H9 (cell line): Measurements from ENCODE around the gene AKAP12. TPM values are rescaled to one million over a fixed set of nuclear protein-coding genes. Genes with fewer than 3 reads are reported as not detected.

ENCODE experiments used
- DNase-seq: peaks from one replicate; pipeline ENCODE4 v3.0.0-alpha.2; 2017
- H2AFZ ChIP-seq: one replicate; pipeline ENCODE4 v1.6.1; 2013; ENCODE audit warnings: mild to moderate bottlenecking, low read length, control low read depth, moderate library complexity
- H2AK5ac ChIP-seq: 2 replicates; pipeline ENCODE4 v1.6.1; 2013; ENCODE audit warnings: low read length, control low read depth, mixed read lengths; ENCODE audit not compliant: insufficient read length
- H2BK120ac ChIP-seq: one replicate; pipeline ENCODE4 v1.6.1; 2013; ENCODE audit warnings: low read depth, mild to moderate bottlenecking, low read length, control low read depth, inconsistent platforms; ENCODE audit not compliant: poor library complexity, severe bottlenecking
- H2BK12ac ChIP-seq: 2 replicates; pipeline ENCODE4 v1.6.1; 2013; ENCODE audit warnings: low read length, control low read depth, mixed read lengths, low read depth; ENCODE audit not compliant: insufficient read length
- H2BK15ac ChIP-seq: 2 replicates; pipeline ENCODE4 v1.6.1; 2013; ENCODE audit warnings: low read depth, low read length, control low read depth
- H2BK20ac ChIP-seq: one replicate; pipeline ENCODE4 v1.6.1; 2013; ENCODE audit warnings: low read depth, mild to moderate bottlenecking, low read length, control low read depth, inconsistent platforms; ENCODE audit not compliant: poor library complexity, severe bottlenecking
- H2BK5ac ChIP-seq: 2 replicates; pipeline ENCODE4 v1.6.1; 2013; ENCODE audit warnings: low read length, control low read depth, mixed read lengths; ENCODE audit not compliant: insufficient read length
- H3K14ac ChIP-seq: 2 replicates; pipeline ENCODE4 v1.6.1; 2013; ENCODE audit warnings: low read length, control low read depth; ENCODE audit not compliant: insufficient read depth
- H3K18ac ChIP-seq: 2 replicates; pipeline ENCODE4 v1.6.1; 2013; ENCODE audit warnings: low read depth, mild to moderate bottlenecking, mixed read lengths, low read length, control low read depth; ENCODE audit not compliant: insufficient read length
- H3K23ac ChIP-seq: 2 replicates; pipeline ENCODE4 v1.6.1; 2013; ENCODE audit warnings: low read length, control low read depth, mixed read lengths, low read depth; ENCODE audit not compliant: insufficient read length
- H3K23me2 ChIP-seq: 2 replicates; pipeline ENCODE4 v1.6.1; 2013; ENCODE audit warnings: low read depth, mild to moderate bottlenecking, mixed read lengths, low read length, control low read depth; ENCODE audit not compliant: insufficient read length, poor library complexity, severe bottlenecking
- H3K27ac ChIP-seq: 2 replicates; pipeline ENCODE4 v1.5.1; 2013; ENCODE audit warnings: low read length, control low read depth, mixed read lengths, low read depth; ENCODE audit not compliant: insufficient read length
- H3K27me3 ChIP-seq: 2 replicates; pipeline ENCODE4 v1.6.1; 2013; ENCODE audit warnings: low read length, control low read depth, inconsistent platforms; ENCODE audit not compliant: insufficient read depth
- H3K4ac ChIP-seq: 2 replicates; pipeline ENCODE4 v1.6.1; 2013; ENCODE audit warnings: low read depth, mild to moderate bottlenecking, control low read depth, inconsistent platforms, low read length, moderate library complexity
- H3K4me1 ChIP-seq: 2 replicates; pipeline ENCODE4 v1.6.1; 2013; ENCODE audit warnings: low read length, control low read depth, inconsistent platforms; ENCODE audit not compliant: insufficient read depth
- H3K4me2 ChIP-seq: 2 replicates; pipeline ENCODE4 v1.6.1; 2013; ENCODE audit warnings: low read length, control low read depth, mixed read lengths; ENCODE audit not compliant: insufficient read length, insufficient read depth
- H3K56ac ChIP-seq: 2 replicates; pipeline ENCODE4 v1.6.1; 2013; ENCODE audit warnings: low read depth, mild to moderate bottlenecking, mixed read lengths, low read length, control low read depth; ENCODE audit not compliant: insufficient read length
- H3K79me1 ChIP-seq: 2 replicates; pipeline ENCODE4 v1.6.1; 2013; ENCODE audit warnings: low read depth, mild to moderate bottlenecking, moderate library complexity, low read length, control low read depth, inconsistent platforms; ENCODE audit not compliant: insufficient read depth, poor library complexity, severe bottlenecking
- H3K79me2 ChIP-seq: 2 replicates; pipeline ENCODE4 v1.6.1; 2013; ENCODE audit warnings: low read length, control low read depth, inconsistent platforms; ENCODE audit not compliant: insufficient read depth
- H3K9ac ChIP-seq: 2 replicates; pipeline ENCODE4 v1.6.1; 2013; ENCODE audit warnings: low read length, control low read depth, mixed read lengths; ENCODE audit not compliant: insufficient read length; ENCODE audit errors: extremely low read depth
- H3K9me3 ChIP-seq: one replicate; pipeline ENCODE4 v1.6.1; 2013; ENCODE audit warnings: low read depth, low read length, inconsistent platforms; ENCODE audit not compliant: control insufficient read depth
- H3T11ph ChIP-seq: one replicate; pipeline ENCODE4 v1.6.1; 2013; ENCODE audit warnings: mild to moderate bottlenecking, low read length, control low read depth, inconsistent platforms
- H4K20me1 ChIP-seq: one replicate; pipeline ENCODE4 v1.6.1; 2013; ENCODE audit not compliant: control insufficient read depth, insufficient read length, insufficient read depth
- H4K5ac ChIP-seq: 2 replicates; pipeline ENCODE4 v1.6.1; 2013; ENCODE audit warnings: low read depth, mild to moderate bottlenecking, mixed read lengths, low read length, control low read depth; ENCODE audit not compliant: insufficient read length
- H4K8ac ChIP-seq: replicated peaks from 2 replicates; pipeline ENCODE4 v1.6.1; 2013; ENCODE audit warnings: low read length, control low read depth, mixed read lengths, low read depth; ENCODE audit not compliant: insufficient read length
- H4K91ac ChIP-seq: 2 replicates; pipeline ENCODE4 v1.6.1; 2013; ENCODE audit warnings: low read depth, mild to moderate bottlenecking, moderate library complexity, mixed read lengths, low read length, control low read depth; ENCODE audit not compliant: insufficient read length
- H3K27ac Mint-ChIP-seq, 3 experiments: 2 replicates in 2 of 3; 3 replicates in 1 of 3; pipeline ENCODE4 v1.8.0; 2020 to 2021; ENCODE audit warnings: mixed read lengths in 3 of 3, mild to moderate bottlenecking in 1 of 3, moderate library complexity in 1 of 3
- H3K27me3 Mint-ChIP-seq: 2 replicates; pipeline ENCODE4 v1.8.0; 2021; ENCODE audit warnings: low read depth, mild to moderate bottlenecking, moderate library complexity, mixed read lengths
- H3K36me3 Mint-ChIP-seq, 3 experiments: 2 replicates in 2 of 3; 3 replicates in 1 of 3; pipeline ENCODE4 v1.8.0; 2020 to 2021; ENCODE audit warnings: low read depth in 3 of 3, mixed read lengths in 3 of 3; ENCODE audit not compliant: insufficient read depth in 1 of 3
- H3K4me1 Mint-ChIP-seq, 2 experiments: 2 replicates each; pipeline ENCODE4 v1.8.0; 2020; ENCODE audit warnings: mixed read lengths in 2 of 2
- H3K4me3 Mint-ChIP-seq, 2 experiments: 2 replicates in 1 of 2; 3 replicates in 1 of 2; pipeline ENCODE4 v1.8.0; 2020 to 2021; ENCODE audit warnings: mild to moderate bottlenecking in 2 of 2, mixed read lengths in 2 of 2, moderate library complexity in 1 of 2
- H3K9me3 Mint-ChIP-seq, 2 experiments: 2 replicates in 1 of 2; 3 replicates in 1 of 2; pipeline ENCODE4 v1.8.0; 2020; ENCODE audit warnings: mild to moderate bottlenecking in 2 of 2, mixed read lengths in 2 of 2, moderate library complexity in 1 of 2
- WGBS: extraction: QIAGEN DNeasy Blood & Tissue Kit; methylation state at CpG from one replicate; pipeline ENCODE4 v1.1.7; 2013; ENCODE audit warnings: missing lambda C conversion rate, low lambda C conversion rate, mixed read lengths; ENCODE audit not compliant: insufficient read length; ENCODE audit errors: extremely low coverage; 5-methylcytosine and 5-hydroxymethylcytosine counted together
- total RNA-seq: library from RNA; stranded (reverse); gene quantifications from 2 replicates; pipeline ENCODE4 v1.2.1, GENCODE V29; 2021
- TF ChIP-seq, protein P1 (sequence below): fragments of 200-600 bp; sonication (generic); conservative IDR thresholded peaks from 3 replicates; pipeline ENCODE4 v1.8.0; 2021; ENCODE audit warnings: antibody characterized with exemption, mild to moderate bottlenecking

AKAP12 gene
- total RNA-seq, 1 experiment from 2014 or later = 52.3 TPM

DNA sequence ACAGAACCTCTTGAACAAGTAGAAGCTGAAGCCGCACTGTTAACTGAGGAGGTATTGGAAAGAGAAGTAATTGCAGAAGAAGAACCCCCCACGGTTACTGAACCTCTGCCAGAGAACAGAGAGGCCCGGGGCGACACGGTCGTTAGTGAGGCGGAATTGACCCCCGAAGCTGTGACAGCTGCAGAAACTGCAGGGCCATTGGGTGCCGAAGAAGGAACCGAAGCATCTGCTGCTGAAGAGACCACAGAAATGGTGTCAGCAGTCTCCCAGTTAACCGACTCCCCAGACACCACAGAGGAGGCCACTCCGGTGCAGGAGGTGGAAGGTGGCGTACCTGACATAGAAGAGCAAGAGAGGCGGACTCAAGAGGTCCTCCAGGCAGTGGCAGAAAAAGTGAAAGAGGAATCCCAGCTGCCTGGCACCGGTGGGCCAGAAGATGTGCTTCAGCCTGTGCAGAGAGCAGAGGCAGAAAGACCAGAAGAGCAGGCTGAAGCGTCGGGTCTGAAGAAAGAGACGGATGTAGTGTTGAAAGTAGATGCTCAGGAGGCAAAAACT lies 111.5 kb downstream of the AKAP12 start:
- H3K36me3 Mint-ChIP-seq = peaks cover 7 to 29% (median 19%) of the 10 kb centered on the region in 3 experiments; a peak in 5 of 7 replicates
- H4K20me1 ChIP-seq = no peaks in the 10 kb centered on the region

More for the DNA sequence above, 111.5 kb downstream of the AKAP12 start:
- Histone ChIP-seq H3T11ph (no peak overlapping the region), H3K79me1 (no peaks in the 10 kb centered on the region), H2BK15ac (no peak overlapping the region), H4K5ac (no peak overlapping the region), H4K8ac (no peak overlapping the region), H3K56ac (no peak overlapping the region), H2AK5ac (no peak overlapping the region), H3K9me3 (no peaks in the 10 kb centered on the region), H3K14ac (no peak overlapping the region), H3K79me2 (no peaks in the 10 kb centered on the region), H3K4me1 (no peaks in the 10 kb centered on the region), H3K23me2 (no peaks in the 10 kb centered on the region), H3K9ac (no peak overlapping the region), H2BK20ac (no peak overlapping the region), H3K23ac (no peak overlapping the region), H4K91ac (no peak overlapping the region), H2AFZ (no peak overlapping the region), H3K4me2 (no peak overlapping the region), H3K27ac (no peak overlapping the region), H3K4ac (no peak overlapping the region), H2BK12ac (no peak overlapping the region), H2BK120ac (no peak overlapping the region), H3K27me3 (no peaks in the 10 kb centered on the region), H3K18ac (no peak overlapping the region), H2BK5ac (no peak overlapping the region)
- H3K27me3 Mint-ChIP-seq = no peaks in the 10 kb centered on the region
- no CpG with 5 or more reads among the region's 18 CpGs for whole genome bisulfite sequencing
- no peak overlapping the region for H3K4me3 Mint-ChIP-seq
- H3K27ac Mint-ChIP-seq = no peak overlapping the region
- no peak for DNase-seq
- no peaks in the 10 kb centered on the region for H3K9me3 Mint-ChIP-seq
- TF ChIP-seq, protein P1, sequence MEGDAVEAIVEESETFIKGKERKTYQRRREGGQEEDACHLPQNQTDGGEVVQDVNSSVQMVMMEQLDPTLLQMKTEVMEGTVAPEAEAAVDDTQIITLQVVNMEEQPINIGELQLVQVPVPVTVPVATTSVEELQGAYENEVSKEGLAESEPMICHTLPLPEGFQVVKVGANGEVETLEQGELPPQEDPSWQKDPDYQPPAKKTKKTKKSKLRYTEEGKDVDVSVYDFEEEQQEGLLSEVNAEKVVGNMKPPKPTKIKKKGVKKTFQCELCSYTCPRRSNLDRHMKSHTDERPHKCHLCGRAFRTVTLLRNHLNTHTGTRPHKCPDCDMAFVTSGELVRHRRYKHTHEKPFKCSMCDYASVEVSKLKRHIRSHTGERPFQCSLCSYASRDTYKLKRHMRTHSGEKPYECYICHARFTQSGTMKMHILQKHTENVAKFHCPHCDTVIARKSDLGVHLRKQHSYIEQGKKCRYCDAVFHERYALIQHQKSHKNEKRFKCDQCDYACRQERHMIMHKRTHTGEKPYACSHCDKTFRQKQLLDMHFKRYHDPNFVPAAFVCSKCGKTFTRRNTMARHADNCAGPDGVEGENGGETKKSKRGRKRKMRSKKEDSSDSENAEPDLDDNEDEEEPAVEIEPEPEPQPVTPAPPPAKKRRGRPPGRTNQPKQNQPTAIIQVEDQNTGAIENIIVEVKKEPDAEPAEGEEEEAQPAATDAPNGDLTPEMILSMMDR = no peak
- no peaks in the 10 kb centered on the region for H3K4me1 Mint-ChIP-seq
